Placental epithelial cell (primary cell): ENCODE data around the gene NFYB. TPM values are rescaled to one million over a fixed set of nuclear protein-coding genes. Genes with fewer than 3 reads are reported as not detected.

Source experiments
- small RNA-seq: library from RNA; depleted of rRNA; stranded (forward); fragments of <200 nt; gene quantifications from one replicate; pipeline ENCODE3, GENCODE V24; 2012
- total RNA-seq: library from RNA; depleted of rRNA; stranded (reverse); fragments of >200 nt; gene quantifications from 2 replicates; pipeline ENCODE4 v1.2.3, GENCODE V29; 2012

Gene NFYB
- 8.0 and 10.2 TPM in 2 replicates for total RNA-seq

DNA sequence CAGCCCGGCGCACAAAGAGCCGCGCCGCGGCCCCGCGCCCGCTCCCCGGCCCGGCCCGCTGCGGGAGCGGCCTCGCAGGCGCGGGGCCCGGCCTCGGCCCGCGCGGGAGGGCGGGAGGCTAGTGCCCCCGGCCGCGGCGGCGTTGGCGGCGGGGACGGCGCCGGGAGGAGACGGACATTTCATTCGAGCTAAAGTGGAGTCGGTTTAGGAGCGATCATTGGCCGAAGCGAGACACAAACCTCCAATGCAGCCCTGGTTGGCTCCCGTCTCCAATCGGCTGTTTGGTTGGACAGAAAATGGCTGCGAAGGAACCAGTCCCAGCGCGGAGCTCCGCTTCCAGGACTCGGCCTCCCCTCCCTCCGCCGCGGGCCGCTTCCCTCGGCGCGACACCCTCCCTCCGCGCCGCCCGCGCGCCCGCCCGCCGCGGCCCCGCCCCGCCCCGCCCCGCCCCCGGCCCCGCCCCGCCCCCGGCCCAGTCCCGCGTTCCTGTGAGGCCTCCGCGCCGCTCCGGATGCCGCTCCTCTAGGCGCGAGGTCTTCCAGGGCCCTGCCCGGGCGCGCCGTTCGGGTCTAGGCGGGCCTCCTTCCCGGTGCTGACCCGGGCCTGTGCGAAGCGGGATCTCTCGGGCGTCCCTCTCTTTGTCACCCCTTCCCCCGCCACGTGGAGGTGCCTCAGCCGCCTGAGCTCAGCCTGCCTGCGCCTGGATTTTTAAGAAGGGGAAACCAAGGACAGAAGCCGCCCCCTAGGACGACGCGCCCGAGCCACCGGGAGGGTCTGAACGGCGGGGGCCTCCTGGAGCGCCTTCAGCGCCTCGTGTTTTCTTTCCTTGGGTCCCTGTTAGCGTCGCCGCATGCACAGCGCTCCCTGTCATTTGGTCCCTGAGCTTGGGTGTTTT lies at the start of gene NFYB:
Gene NFYB, minus strand, starts transcription at position 309 of the 895 bp plus-strand sequence. CDS start 2,757 bp downstream, outside the sequence.

Small RNAs within 50 kb of the gene (small RNA-seq; reads per million reads assigned to genes)
- not detected for gene RNA5SP370

Other genes with a start within 250 kb of the NFYB start
- 476 and 530 TPM in 2 replicates for gene HSP90B1, start 207.8 kb downstream of the NFYB start, total RNA-seq
- gene TDG, start 172.3 kb downstream of the NFYB start, total RNA-seq: 34.2 and 46.3 TPM in 2 replicates
- 11.6 and 29.4 TPM in 2 replicates for gene GLT8D2, start 88.0 kb downstream of the NFYB start, total RNA-seq
- gene HCFC2, start 73.7 kb downstream of the NFYB start, total RNA-seq: 20.2 and 22.0 TPM in 2 replicates
- gene TXNRD1, start 77.6 kb upstream of the NFYB start, total RNA-seq: 28.7 and 52.4 TPM in 2 replicates
- 4.0 and 7.5 TPM in 2 replicates for gene EID3, start 165.5 kb upstream of the NFYB start, total RNA-seq